Umbilical cord (tissue), 2 donors: Measurements from ENCODE around the gene SLC26A8. TPM values are rescaled to one million over a fixed set of nuclear protein-coding genes. Genes with fewer than 3 reads are reported as not detected.
"Not testable (repeated sequence)": the region's sequence is repeated elsewhere in the genome, so short reads cannot be mapped to it uniquely, and the experiment has no call there.

Source experiments
- DNase-seq: peaks from one replicate; pipeline ENCODE4 v3.0.0-alpha.2; 2015; ENCODE audit warnings: low spot score
- total RNA-seq: library from RNA; depleted of rRNA; stranded (reverse); fragments of >200 nt; gene quantifications from one replicate; pipeline ENCODE4 v1.2.3, GENCODE V29; 2014; ENCODE audit warnings: low replicate concordance; ENCODE audit not compliant: insufficient read depth

The SLC26A8 gene
- total RNA-seq, 1 donor from 2014 or later, result 3.1 TPM

- no peak for DNase-seq
Measured at GRCh38 chr6:36018339-36018738, 6.1 kb downstream of the SLC26A8 start.

- DNase-seq, result no peak
Measured at GRCh38 chr6:36015666-36016065, 8.8 kb downstream of the SLC26A8 start.

GRCh38 chr6:36000451-36000850 lies 24.0 kb downstream of the SLC26A8 start:
- DNase-seq, result no peak

- no peak for DNase-seq
Measured at GRCh38 chr6:35993150-35993549, 31.3 kb downstream of the SLC26A8 start.

GRCh38 chr6:35988047-35988446 lies 36.4 kb downstream of the SLC26A8 start:
- not testable (repeated sequence) for DNase-seq

- no peak for DNase-seq
Measured at GRCh38 chr6:35984701-35985100, 39.7 kb downstream of the SLC26A8 start.

- DNase-seq, result no peak
Measured at GRCh38 chr6:35980991-35981645, 43.3 kb downstream of the SLC26A8 start.

- DNase-seq, result not testable (repeated sequence)
Measured at GRCh38 chr6:35980126-35980525, 44.3 kb downstream of the SLC26A8 start.

GRCh38 chr6:35977308-35977707 lies 47.1 kb downstream of the SLC26A8 start:
- DNase-seq, result no peak

- no peak for DNase-seq
Measured at GRCh38 chr6:35973670-35974222, 50.7 kb downstream of the SLC26A8 start.

- peak; percentile 20 for DNase-seq
Measured at GRCh38 chr6:35972471-35973367, 51.7 kb downstream of the SLC26A8 start.

GRCh38 chr6:35970181-35970580 lies 54.3 kb downstream of the SLC26A8 start:
- DNase-seq, result peak; percentile 35

- DNase-seq, result no peak
Measured at GRCh38 chr6:35969646-35970045, 54.8 kb downstream of the SLC26A8 start.

GRCh38 chr6:35968821-35969220 lies 55.6 kb downstream of the SLC26A8 start:
- no peak for DNase-seq

- no peak for DNase-seq
Measured at GRCh38 chr6:35967076-35967774, 57.2 kb downstream of the SLC26A8 start.

GRCh38 chr6:35962779-35963560 lies 61.5 kb downstream of the SLC26A8 start:
- peak; percentile 11 for DNase-seq

- peak; percentile 56 for DNase-seq
Measured at GRCh38 chr6:35960187-35960586, 64.3 kb downstream of the SLC26A8 start.

GRCh38 chr6:35955970-35956369 lies 68.5 kb downstream of the SLC26A8 start:
- no peak for DNase-seq

GRCh38 chr6:35955521-35955920 lies 68.9 kb downstream of the SLC26A8 start:
- DNase-seq, result no peak

GRCh38 chr6:35955071-35955470 lies 69.4 kb downstream of the SLC26A8 start:
- no peak for DNase-seq

- DNase-seq, result no peak
Measured at GRCh38 chr6:35954333-35954732, 70.1 kb downstream of the SLC26A8 start.
